GM19468 (cell line): ENCODE measurements around the gene HSPG2.
"Not testable (repeated sequence)": the region's sequence is repeated elsewhere in the genome, so short reads cannot be mapped to it uniquely, and the experiment has no call there.

Source experiments
- ATAC-seq: cut with Tn5 transposase; IDR thresholded peaks from one replicate; pipeline ENCODE4 v1.9.1; 2021; ENCODE audit warnings: mild to moderate bottlenecking, moderate library complexity, moderate number of reproducible peaks; ENCODE audit not compliant: unreplicated experiment; ENCODE audit errors: extremely low read depth

The HSPG2 gene

DNA sequence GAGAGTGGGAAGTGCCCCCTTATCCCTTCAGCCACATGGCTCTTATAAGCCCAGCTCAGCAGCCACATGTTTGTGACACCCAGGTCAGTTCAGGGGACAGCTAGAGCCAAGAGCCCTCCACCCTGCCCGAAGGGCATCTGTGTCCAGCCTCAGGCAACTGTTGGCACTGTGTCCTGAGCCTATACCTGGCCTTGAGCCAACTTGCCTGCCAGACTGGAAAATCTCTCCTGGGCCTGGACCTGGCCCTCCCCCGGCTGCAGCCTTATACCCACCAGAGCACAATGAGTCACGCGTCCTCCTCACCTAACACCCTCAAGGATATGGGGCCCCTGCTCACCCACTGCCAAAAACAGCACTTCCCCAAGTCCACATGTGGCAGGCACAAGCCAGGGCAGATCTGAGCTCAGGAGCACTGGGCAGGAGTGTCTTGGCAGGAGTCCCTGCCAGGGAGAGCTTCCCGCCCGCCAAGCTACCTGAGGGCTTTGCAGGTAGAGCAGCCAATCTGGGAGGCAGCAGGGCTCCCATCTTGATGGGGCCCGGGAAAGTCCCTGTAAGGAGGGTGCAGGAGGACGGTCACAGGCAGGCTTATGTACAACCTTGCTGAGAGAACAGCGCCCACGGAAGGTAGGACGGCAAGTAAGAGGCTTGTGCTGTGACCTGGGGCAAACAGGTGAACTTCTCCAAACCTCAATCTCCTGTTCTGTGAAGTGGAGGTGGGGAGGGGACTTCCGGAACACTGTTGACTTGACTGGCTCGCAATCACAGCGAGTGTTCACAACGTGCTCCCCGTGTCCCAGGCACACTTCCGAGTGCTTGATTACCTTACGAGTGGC is 19.8 kb upstream of the HSPG2 start:
- ATAC-seq: no peak

DNA sequence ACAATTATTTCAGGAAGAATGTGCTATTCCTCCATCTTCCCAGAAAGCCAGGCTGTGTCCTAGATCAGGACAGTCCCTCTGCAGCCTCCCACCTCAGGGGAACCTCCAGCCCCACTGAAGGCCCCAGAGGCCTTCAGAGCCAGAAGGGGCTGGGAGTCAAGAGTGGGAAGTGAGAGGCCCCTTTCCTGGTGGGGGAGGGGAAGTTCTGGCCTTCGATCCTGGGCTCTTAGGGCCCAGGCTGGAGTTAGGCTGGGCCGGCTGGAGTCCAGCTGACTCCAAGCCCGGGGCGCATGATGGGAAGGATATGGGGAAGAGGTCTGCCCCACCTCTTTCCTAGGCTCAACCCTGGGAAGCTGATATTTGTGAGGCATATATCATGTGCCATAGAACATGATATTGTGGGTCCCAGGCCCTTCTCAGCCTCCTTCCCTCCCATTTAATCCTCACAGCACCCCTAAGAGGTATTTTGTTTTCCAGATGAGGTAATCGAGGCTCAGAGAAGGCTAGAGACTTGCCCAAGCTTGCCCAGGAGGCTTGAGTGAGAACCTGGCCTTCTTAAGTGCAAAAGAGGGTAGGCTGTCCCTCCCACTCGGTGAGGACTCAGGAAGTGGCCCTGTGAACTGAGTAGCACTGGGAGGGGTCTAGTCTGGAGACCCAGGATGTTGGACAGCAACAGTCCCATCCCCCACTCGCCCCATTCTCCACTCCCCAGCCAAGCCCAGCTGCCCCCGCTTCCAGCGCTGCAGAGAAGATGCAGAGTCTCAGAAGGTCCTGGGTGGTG is 18.6 kb upstream of the HSPG2 start:
- ATAC-seq: no peak

GRCh38 chr1:21955058-21955457 is 17.9 kb upstream of the HSPG2 start:
- ATAC-seq: no peak

DNA sequence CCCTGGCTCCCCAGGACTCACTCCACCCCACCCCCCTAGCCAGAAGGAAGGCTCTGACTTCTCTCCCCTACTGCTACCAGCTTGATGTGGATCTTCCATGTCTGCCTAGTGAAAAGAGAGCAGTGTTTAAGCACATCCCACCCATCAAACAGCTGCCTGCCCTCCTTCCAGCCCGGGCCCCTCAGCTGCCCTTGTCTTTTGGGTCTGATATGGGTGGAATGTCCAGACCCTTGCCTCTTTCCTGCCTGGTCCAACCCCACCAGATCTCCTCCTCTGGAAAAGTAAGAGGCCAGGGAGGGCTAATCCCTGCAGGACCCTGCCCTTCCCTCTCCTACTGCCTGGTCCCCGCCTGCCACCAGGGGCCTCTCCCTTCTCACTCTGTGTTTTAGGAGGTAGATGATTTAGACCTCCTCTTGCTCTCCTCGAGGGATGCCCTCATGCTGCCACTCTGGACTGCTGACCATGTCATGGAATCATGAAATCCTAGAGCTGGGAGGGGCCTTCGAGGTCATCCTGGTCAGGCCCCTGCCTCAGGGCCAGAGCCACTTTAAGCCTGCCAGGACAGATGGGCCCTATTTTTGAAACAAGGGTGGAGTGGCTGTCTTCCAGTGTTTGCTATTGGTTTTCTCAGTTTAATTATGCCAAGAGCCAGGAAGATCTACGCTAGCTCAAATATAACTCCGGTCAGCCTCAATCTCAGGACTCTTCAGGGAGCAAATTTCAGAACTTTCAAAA is 15.8 kb upstream of the HSPG2 start:
- ATAC-seq: no peak

GRCh38 chr1:21951226-21951870 is 14.2 kb upstream of the HSPG2 start:
- ATAC-seq: no peak

DNA sequence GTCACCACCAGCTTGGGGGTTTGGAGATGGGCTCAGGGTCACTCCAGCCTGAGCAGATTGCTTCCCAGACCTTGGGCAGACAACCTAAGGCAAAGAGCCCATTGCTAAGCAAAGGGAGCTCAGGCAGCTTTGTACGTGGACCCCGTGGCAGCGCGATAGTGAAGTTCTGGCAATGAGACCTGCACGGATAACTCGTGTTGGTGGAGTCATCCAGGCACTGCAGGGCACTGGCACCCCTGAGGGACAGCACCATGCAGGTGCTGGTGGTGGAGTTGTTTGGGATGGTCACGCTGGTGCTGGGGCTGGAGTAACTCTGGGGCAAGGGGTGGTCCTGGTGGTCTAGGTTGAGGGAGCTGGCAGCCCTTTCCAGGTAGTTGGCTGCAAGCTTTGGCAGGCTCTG is 13.6 kb upstream of the HSPG2 start:
- no peak for ATAC-seq

DNA sequence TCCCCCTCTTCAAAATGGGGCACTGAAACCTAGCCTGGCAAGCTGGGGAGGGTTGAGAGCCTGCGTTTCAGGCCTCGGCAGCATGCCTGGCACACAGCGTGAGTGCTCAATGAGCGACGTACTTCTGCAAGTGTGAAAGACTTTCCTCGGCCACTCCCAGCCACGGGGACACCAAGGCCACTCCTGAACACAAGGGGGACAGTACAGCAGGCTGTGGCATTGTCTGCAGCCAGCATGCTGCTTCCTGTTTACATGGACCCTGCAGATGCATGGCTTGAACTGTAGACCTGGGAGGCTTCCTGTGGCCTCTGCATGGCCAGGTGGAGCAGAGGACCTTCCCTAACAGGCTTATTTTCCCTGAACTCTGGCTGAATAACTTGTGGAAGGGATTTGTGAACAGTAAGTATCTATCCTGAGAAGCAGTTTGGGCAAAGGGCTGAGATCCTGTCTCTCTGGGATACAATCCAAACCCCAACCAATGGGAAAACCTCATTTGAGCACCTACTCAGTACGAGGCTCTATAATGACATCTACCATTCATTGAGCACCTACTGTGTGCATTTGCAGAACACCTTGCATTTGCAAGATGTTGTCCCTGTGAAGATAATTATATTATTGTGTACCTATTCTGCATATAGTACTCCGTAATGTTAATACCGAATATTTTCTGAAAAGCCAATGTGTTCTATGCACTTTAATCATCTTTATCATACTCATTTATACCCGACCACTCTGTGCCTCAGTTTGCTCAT is 9.9 kb upstream of the HSPG2 start:
- ATAC-seq: no peak

DNA sequence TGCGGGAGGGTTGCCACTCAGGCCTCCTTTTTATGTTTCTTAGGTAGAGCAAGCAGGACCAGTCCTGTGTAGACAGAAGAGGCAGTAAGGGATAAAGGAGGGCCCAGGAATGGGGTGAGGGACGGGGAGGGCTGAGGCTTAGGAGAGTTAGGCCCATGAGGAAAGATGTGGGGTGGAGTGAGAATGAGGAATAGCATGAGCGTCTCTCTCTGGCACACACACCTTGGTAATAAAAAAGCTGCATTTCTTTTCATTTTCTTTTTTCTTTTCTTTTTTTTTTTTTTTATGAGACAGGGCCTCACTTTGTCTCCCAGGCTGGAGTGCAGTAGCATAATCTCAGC is 7.6 kb upstream of the HSPG2 start:
- ATAC-seq: no peak

DNA sequence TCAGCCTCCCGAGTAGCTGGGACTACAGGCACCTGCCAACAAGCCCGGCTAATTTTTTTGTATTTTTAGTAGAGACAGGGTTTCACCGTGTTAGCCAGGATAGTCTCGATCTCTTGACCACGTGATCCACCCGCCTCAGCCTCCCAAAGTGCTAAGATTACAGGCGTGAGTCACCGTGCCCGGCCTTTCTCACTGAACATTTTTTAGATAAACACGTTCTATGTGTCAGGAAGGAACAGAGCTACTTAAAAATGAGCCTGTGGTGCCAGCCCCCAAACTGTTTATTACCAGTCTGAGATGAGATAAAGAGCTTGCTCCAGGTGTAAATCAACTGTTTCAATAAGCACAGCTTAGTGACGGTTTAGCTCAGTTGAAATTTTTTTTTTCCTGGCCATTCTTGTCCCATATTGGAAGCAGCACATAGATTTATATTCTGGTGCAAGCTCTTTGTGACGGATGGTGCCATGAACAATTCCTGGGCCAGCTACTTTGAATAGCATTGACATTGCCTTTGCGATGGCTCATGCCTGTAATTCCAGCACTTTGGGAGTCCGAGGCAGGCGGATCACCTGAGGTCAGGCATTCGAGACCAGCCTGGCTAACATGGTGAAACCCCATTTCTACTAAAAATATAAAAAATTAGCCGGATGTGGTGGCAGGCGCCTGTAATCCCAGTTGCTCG is 6.0 kb upstream of the HSPG2 start:
- not testable (repeated sequence) for ATAC-seq

GRCh38 chr1:21942464-21942863 is 5.4 kb upstream of the HSPG2 start:
- ATAC-seq: no peak

DNA sequence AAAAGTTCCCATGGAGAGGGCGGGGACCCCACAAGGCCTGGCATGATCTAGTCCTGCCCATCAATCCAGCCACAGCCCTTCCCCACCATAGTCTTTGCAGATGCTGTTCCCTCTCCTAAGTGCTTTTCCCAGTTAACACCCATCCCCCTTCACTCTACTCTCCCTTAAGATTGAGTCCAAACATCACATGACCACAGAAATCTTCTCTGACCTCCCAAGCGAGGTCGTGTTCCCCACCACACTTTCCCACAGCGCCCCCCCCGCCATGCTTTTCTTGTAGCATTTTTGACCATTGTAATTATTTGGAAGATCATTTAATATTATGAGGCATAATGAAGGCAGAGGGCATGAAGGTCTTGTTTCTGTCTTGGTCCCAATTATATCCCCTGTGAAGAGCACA is 4.3 kb upstream of the HSPG2 start:
- no peak for ATAC-seq

DNA sequence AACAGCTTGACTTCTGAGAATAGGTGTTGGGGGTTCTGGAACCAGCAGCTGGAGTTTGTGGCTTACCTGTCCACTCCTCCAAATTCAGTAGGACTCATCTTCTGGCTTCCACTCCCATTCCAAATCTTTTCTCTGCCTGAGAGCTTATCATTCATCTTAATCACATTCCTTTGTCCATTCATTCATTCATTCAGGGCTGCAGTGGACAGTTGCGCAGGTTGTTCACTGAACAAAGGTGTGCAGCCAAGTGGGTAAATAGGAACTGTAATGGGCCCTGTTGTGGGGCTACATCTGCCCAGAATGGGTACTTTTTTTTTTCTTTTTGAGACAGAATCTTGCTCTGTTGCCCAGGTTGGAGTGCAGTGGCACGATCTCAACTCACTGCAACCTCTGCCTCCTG is 3.4 kb upstream of the HSPG2 start:
- no peak for ATAC-seq

- no peak for ATAC-seq
These were observed 2.7 kb upstream of the HSPG2 start for GRCh38 chr1:21939650-21940374.

DNA sequence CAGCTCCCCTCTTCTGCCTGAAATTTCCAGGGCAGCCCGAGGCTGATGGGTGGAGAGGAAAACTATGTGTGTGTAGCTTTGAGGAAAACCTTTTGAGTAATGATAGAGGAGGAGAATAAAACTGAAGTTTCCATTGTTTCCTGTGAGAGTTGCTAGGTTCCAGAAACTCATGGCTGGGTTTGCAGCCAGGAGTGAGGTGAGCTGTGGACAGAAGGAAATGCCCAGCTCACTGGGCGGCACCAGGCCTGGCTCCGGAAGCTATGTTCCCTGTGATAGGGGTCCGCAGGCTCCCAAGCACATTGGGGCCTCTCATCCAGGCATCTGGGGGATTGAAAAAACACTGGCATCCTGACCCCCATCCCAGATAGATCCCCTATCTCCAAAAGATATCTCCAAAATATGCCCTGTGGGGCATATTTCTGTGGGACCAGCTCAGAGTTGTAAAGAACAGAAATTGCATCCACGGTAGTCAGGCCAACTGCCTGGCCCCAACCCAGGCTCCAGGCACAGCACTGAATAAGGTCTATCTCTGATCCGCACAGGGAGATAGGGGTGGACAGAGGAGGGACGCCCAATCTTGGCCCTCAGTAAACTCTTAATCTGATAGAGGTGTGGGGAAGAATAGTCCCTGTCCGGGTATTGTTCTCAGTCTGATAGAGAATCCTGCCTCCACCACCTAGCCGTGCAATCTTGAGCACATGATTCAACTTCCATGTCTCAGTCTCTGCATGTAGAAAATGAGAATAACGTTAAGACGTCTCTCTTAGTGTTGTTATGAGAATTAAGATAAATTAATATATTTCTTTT is 1.8 kb upstream of the HSPG2 start:
- no peak for ATAC-seq

DNA sequence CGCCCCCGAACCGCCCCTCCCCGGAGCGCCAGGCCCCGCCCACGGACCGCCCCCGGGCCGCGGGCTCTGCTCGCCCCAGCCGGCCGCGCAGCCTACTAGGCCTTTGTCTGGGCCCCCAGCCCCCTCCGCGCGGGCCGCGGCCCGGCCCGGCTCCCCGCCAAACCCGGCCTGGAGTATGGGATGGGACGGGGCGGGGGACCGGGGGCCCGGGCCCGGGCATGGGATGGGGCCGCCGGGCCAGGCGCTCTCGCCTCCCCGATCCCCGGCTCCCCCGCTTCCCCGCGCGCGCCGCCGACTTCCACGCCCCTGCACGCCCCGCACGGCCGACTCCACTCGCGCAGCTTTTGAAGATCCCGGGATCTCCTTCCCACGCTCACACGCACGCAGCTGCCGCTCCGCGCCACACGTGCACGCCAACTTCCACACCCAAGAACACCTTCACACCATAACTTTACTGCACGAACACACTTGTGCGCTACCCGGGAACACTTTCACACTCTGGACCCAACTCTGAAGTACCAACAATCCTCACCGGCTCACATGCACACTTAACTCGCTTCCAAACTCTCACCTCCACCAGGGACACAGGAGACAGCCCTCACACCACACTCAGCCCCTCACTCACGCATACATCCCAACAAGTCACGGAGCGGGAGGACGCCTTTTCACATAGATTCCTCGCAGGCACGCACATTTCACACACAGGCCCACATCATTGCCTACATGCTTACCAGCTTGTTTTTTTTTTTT is 437 bp upstream of the HSPG2 start:
- no peak for ATAC-seq

DNA sequence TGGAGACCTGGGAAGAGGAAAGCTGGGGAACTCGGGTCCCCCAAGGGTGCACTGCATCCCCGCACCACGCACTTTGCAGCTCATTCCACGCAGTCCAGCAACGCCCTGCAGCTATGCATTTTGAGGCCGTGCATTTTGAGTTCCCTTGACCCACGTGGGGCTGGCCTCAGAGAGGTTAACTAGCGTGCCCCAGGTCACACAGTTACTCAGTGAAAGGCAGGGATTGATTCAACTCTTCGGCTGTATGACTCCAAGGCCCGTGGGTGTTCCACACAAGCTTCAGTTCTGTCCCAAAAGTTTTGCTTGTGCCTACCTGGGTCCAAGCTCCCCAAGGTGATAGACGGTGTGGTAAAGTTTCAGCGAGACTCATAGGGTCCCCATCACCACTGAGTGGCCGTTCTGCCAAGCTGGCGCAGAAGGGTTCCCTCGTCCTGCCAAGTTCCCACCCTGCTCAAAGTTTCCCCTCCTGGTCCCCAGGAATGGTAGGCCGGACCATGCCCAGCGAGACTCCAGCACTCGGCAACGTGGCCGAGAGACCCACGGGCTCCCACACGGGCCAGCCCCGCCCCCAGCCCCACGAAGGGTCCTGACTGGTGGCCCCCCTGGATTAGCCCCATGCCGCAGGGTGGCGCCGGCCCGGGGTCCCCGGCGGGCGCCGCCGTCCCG is 611 bp downstream of the HSPG2 start:
- ATAC-seq: no peak

- no peak for ATAC-seq
These were observed 1.2 kb downstream of the HSPG2 start for GRCh38 chr1:21935891-21936365.
